ENCODE measurements around the gene LMAN2L.
"Not testable (repeated sequence)": the region's sequence is repeated elsewhere in the genome, so short reads cannot be mapped to it uniquely, and the experiment has no call there.

Gene LMAN2L

GRCh38 chr2:96679848-96680247, 60.0 kb downstream of the LMAN2L start:
- DNase-seq (ENCODE audit: low read depth) = no peak
- TF ChIP-seq CTCF (IDR thresholded peaks at IDR 0.05; ENCODE audit: control insufficient read depth, insufficient read depth, low read depth, low read length, missing control alignments) = no peak
- no peak overlapping the region for H3K4me3 ChIP-seq (ENCODE audit: control insufficient read depth, low read depth, low read length)

GRCh38 chr2:96669539-96670215, 70.2 kb downstream of the LMAN2L start:
- TF ChIP-seq CTCF (IDR thresholded peaks at IDR 0.05; ENCODE audit: control insufficient read depth, insufficient read depth, low read depth, low read length, missing control alignments) = no peak
- DNase-seq (ENCODE audit: low read depth) = no peak
- H3K4me3 ChIP-seq (ENCODE audit: control insufficient read depth, low read depth, low read length) = no peak overlapping the region

- no peak for TF ChIP-seq CTCF (IDR thresholded peaks at IDR 0.05; ENCODE audit: control insufficient read depth, insufficient read depth, low read depth, low read length, missing control alignments)
- H3K4me3 ChIP-seq (ENCODE audit: control insufficient read depth, low read depth, low read length) = no peak overlapping the region
- DNase-seq (ENCODE audit: low read depth) = no peak
These were observed 71.1 kb downstream of the LMAN2L start for GRCh38 chr2:96668771-96669170.

- not testable (repeated sequence) for H3K4me3 ChIP-seq (ENCODE audit: control insufficient read depth, low read depth, low read length)
These were observed 74.1 kb downstream of the LMAN2L start for GRCh38 chr2:96665717-96666116.

GRCh38 chr2:96665083-96665569, 74.7 kb downstream of the LMAN2L start:
- H3K4me3 ChIP-seq (ENCODE audit: control insufficient read depth, low read depth, low read length) = no peak overlapping the region
- DNase-seq (ENCODE audit: low read depth) = peak; percentile 99
- TF ChIP-seq CTCF (IDR thresholded peaks at IDR 0.05; ENCODE audit: control insufficient read depth, insufficient read depth, low read depth, low read length, missing control alignments) = no peak

More at GRCh38 chr2:96665717-96666116, 74.1 kb downstream of the LMAN2L start:
- not testable (repeated sequence) for DNase-seq (ENCODE audit: low read depth)

GRCh38 chr2:96664366-96664925, 75.4 kb downstream of the LMAN2L start:
- no peak overlapping the region for H3K4me3 ChIP-seq (ENCODE audit: control insufficient read depth, low read depth, low read length)
- TF ChIP-seq CTCF (IDR thresholded peaks at IDR 0.05; ENCODE audit: control insufficient read depth, insufficient read depth, low read depth, low read length, missing control alignments) = no peak
- no peak for DNase-seq (ENCODE audit: low read depth)

GRCh38 chr2:96663829-96664228, 76.0 kb downstream of the LMAN2L start:
- no peak overlapping the region for H3K4me3 ChIP-seq (ENCODE audit: control insufficient read depth, low read depth, low read length)
- DNase-seq (ENCODE audit: low read depth) = no peak
- no peak for TF ChIP-seq CTCF (IDR thresholded peaks at IDR 0.05; ENCODE audit: control insufficient read depth, insufficient read depth, low read depth, low read length, missing control alignments)

All from AG09309 (cell line).